GM19324 (cell line): Measurements from ENCODE around the gene GRAPL.
"Not testable (repeated sequence)": the region's sequence is repeated elsewhere in the genome, so short reads cannot be mapped to it uniquely, and the experiment has no call there.

Experiments
- ATAC-seq: cut with Tn5 transposase; IDR thresholded peaks from one replicate; pipeline ENCODE4 v1.9.1; 2021; ENCODE audit warnings: mild to moderate bottlenecking, moderate library complexity; ENCODE audit not compliant: unreplicated experiment, low FRiP score

The GRAPL gene

GRCh38 chr17:19136138-19136537 lies 8.7 kb downstream of the GRAPL start:
- ATAC-seq = not testable (repeated sequence)

- not testable (repeated sequence) for ATAC-seq
These were observed 9.2 kb downstream of the GRAPL start for GRCh38 chr17:19136605-19137004.

- not testable (repeated sequence) for ATAC-seq
These were observed 10.6 kb downstream of the GRAPL start for GRCh38 chr17:19137959-19138358.

- not testable (repeated sequence) for ATAC-seq
These were observed 14.2 kb downstream of the GRAPL start for GRCh38 chr17:19141366-19142155.

GRCh38 chr17:19142419-19142818 lies 15.0 kb downstream of the GRAPL start:
- ATAC-seq = not testable (repeated sequence)

- not testable (repeated sequence) for ATAC-seq
These were observed 15.8 kb downstream of the GRAPL start for GRCh38 chr17:19143097-19143777.

- not testable (repeated sequence) for ATAC-seq
These were observed 17.0 kb downstream of the GRAPL start for GRCh38 chr17:19144373-19144772.

- not testable (repeated sequence) for ATAC-seq
These were observed 18.1 kb downstream of the GRAPL start for GRCh38 chr17:19145471-19145870.

GRCh38 chr17:19150678-19151615 lies 23.6 kb downstream of the GRAPL start:
- not testable (repeated sequence) for ATAC-seq

GRCh38 chr17:19157628-19158027 lies 30.2 kb downstream of the GRAPL start:
- ATAC-seq = not testable (repeated sequence)

- ATAC-seq = not testable (repeated sequence)
These were observed 31.1 kb downstream of the GRAPL start for GRCh38 chr17:19158478-19158877.

- ATAC-seq = not testable (repeated sequence)
These were observed 31.5 kb downstream of the GRAPL start for GRCh38 chr17:19158938-19159337.

GRCh38 chr17:19161308-19162107 lies 34.1 kb downstream of the GRAPL start:
- ATAC-seq = not testable (repeated sequence)

GRCh38 chr17:19162384-19163216 lies 35.2 kb downstream of the GRAPL start:
- not testable (repeated sequence) for ATAC-seq

GRCh38 chr17:19174422-19174821 lies 47.0 kb downstream of the GRAPL start:
- not testable (repeated sequence) for ATAC-seq

- peak; percentile 71 for ATAC-seq
These were observed 48.0 kb downstream of the GRAPL start for GRCh38 chr17:19175410-19175809.

GRCh38 chr17:19181040-19181875 lies 53.9 kb downstream of the GRAPL start:
- peak; percentile 92 for ATAC-seq
